Omental fat pad (tissue), 4 donors: ENCODE measurements around the gene HSF2BP. TPM values are rescaled to one million over a fixed set of nuclear protein-coding genes. Genes with fewer than 3 reads are reported as not detected.

Source experiments
- ATAC-seq: fragments of 150-250 bp; one replicate; pipeline ENCODE4 v1.9.1; 2016; ENCODE audit warnings: mild to moderate bottlenecking, moderate library complexity; ENCODE audit not compliant: low FRiP score
- DNase-seq: peaks from one replicate; pipeline ENCODE4 v3.0.0-alpha.2; 2019; ENCODE audit warnings: low spot score
- total RNA-seq, 4 donors: library from RNA; depleted of rRNA; stranded (reverse); fragments of >200 nt; gene quantifications; one replicate each; pipeline ENCODE4 v1.1.0, GENCODE V29; 2016
- TF ChIP-seq, protein P1 (sequence below), 3 donors: fragments of 450-650 bp; IDR thresholded peaks; one replicate each; pipeline ENCODE4 v1.5.1; 2016 to 2017; ENCODE audit warnings: antibody characterized with exemption in 3 of 3, mild to moderate bottlenecking in 3 of 3, moderate library complexity in 2 of 3

The HSF2BP gene
- total RNA-seq, 4 donors from 2014 or later, result 0.94 to 1.6 (median 1.1) TPM; not detected in 1

DNA sequence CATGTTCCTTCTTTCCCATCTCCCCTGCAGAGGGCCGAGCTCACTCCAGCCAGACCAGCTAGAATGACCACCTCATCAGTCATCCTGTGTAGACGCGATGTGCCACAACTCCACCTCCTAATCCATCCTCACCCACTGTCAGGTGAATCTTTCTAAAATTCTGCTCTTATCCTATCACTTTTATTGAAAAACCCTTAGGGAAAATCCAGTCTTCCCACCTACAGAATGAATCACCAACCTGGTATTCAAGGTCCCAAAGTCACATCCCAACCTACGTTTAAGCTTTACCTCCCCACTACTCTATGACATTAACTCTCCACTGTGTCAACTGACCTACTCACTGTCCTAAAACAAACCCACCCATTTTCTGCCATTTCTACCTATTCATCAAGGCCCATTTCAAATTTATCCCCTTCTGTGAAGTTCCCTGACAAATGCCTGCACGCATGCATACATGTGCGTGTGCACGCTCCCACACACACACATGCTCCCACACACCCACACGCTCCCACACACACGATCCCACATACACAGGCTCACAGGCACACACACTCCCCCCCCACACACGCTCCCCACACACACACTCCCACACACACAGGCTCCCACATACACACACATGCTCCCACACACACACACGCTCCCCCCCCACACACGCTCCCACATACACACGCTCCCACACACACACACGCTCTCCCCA is 27.7 kb downstream of the HSF2BP start:
- ATAC-seq (no peak), DNase-seq (no peak)
- TF ChIP-seq, protein P1, sequence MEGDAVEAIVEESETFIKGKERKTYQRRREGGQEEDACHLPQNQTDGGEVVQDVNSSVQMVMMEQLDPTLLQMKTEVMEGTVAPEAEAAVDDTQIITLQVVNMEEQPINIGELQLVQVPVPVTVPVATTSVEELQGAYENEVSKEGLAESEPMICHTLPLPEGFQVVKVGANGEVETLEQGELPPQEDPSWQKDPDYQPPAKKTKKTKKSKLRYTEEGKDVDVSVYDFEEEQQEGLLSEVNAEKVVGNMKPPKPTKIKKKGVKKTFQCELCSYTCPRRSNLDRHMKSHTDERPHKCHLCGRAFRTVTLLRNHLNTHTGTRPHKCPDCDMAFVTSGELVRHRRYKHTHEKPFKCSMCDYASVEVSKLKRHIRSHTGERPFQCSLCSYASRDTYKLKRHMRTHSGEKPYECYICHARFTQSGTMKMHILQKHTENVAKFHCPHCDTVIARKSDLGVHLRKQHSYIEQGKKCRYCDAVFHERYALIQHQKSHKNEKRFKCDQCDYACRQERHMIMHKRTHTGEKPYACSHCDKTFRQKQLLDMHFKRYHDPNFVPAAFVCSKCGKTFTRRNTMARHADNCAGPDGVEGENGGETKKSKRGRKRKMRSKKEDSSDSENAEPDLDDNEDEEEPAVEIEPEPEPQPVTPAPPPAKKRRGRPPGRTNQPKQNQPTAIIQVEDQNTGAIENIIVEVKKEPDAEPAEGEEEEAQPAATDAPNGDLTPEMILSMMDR (IDR thresholded peaks at IDR 0.05), result no peak

DNA sequence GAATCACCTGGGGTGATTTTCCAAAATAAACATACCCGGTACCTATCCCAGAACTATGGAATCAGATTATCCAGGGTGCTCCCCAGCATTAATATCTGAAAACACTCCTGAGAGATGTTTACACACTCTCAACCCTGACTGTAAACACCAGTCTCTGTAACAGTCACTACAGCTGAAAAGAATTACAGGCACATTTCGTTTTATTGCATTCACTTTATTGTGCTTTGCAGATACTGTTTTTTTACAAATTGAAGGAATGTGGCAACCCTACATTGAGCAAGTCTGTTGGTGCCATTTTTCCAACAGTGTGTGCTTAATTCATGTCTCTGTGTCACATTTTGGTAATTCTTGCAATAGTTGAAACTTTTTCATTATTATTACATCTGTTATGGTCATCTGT is 31.8 kb downstream of the HSF2BP start:
- no peak for ATAC-seq
- no peak for DNase-seq
- TF ChIP-seq, protein P1 (IDR thresholded peaks at IDR 0.05), result no peak

DNA sequence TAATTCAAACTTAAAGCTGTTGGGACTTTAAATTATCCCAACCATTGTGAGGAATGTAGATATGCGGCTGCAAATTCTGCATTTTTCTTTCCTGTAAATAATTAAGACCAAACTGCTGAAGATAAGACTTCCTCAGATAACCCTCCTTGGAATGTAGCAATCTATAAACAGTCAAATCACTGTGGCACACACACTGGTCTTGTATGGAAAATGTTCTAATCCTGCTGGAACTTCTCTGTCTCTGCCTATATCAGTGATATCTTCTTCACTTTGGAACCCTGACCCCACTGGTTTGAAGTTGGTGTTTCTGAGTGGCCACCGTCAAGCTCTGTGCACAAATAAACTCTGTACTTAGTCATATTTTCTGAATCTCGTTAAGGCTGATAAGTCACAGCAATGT is 32.9 kb downstream of the HSF2BP start:
- TF ChIP-seq, protein P1 (IDR thresholded peaks at IDR 0.05), result no peak
- no peak for ATAC-seq

DNA sequence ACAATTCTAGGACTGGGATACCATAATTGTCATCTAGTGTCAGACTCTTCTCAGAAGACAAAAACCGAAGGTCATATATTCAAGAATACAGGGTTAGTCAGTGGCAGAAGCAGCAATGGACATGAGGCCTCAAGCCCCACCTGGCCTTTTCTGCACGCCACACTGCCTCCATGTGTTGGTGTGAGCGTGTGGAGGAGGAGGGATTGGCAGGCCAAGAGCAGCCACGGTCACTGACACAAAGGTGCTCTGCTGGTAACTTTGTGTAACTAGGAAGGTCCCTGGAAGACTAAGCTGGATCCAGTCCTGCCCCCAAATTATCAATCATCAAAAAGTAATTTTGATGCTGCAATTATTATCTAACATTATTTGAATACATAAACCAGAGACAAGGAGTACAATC is 34.9 kb downstream of the HSF2BP start:
- ATAC-seq (no peak), DNase-seq (no peak)
- TF ChIP-seq, protein P1 (IDR thresholded peaks at IDR 0.05), result no peak

More for the DNA sequence above, 32.9 kb downstream of the HSF2BP start:
- DNase-seq, result no peak

DNA sequence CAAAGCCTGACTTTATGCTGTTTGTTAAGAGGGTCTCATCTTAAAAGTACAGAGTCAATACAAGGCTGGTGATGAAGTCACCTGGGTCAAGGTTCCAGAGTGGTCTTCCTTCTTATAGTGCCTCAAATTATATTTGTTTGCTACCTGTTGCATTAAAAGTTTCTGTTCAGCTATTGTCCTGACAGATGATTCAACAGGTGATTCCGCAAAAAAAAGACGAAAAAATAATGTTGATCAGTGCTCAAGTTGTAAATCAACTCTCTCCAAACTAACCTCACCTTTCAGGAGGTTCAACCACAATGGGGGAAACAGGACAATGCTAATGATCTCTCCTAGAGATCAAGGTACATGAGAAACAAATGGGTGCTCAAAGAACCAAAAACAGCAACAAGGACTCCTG is 35.7 kb downstream of the HSF2BP start:
- no peak for DNase-seq
- TF ChIP-seq, protein P1 (IDR thresholded peaks at IDR 0.05), result no peak
- no peak for ATAC-seq

DNA sequence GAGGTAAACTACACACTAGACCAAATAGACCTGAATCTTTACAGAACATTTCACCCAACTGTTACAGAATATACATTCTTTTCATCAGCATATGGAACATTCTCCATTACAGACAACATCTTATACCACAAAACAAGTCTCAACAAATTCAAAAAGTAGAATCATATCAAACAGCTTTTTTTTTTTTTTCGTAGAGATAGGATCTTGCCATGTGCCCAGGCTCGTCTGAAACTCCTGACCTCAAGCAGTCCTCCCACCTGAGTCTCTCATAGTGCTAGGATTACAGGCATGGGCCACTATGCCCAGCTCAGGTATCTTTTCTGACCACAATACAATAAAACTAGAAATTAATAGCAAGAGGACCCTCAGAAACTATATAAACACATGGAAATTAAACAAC is 36.5 kb downstream of the HSF2BP start:
- no peak for DNase-seq
- TF ChIP-seq, protein P1 (IDR thresholded peaks at IDR 0.05), result no peak
- no peak for ATAC-seq

DNA sequence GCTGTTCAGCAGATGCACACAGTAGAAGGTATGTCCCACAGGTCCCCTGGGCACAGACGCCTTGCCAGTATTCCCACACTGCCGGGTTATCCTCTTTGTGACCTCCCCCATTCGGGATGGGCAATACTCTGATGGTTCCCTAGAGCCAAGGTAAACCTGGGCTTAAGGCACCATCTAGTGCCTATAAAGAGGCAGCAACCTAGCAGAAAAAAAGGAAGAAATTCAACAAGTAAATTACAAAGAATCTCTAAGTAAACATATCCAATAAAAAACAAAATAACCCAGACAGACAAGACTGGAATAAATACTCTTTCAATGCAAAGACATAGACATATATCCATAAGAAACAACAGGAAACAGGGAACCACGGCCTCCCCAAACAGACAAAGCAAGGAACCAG is 39.4 kb downstream of the HSF2BP start:
- TF ChIP-seq, protein P1 (IDR thresholded peaks at IDR 0.05), result no peak
- DNase-seq (no peak), ATAC-seq (no peak)
